H9 (cell line): ENCODE data around the gene CCIN. TPM values are rescaled to one million over a fixed set of nuclear protein-coding genes. Genes with fewer than 3 reads are reported as not detected.

Source experiments
- DNase-seq: peaks from one replicate; pipeline ENCODE4 v3.0.0-alpha.2; 2017
- H2AFZ ChIP-seq: one replicate; pipeline ENCODE4 v1.6.1; 2013; ENCODE audit warnings: mild to moderate bottlenecking, low read length, control low read depth, moderate library complexity
- H2AK5ac ChIP-seq: 2 replicates; pipeline ENCODE4 v1.6.1; 2013; ENCODE audit warnings: low read length, control low read depth, mixed read lengths; ENCODE audit not compliant: insufficient read length
- H2BK120ac ChIP-seq: one replicate; pipeline ENCODE4 v1.6.1; 2013; ENCODE audit warnings: low read depth, mild to moderate bottlenecking, low read length, control low read depth, inconsistent platforms; ENCODE audit not compliant: poor library complexity, severe bottlenecking
- H2BK12ac ChIP-seq: 2 replicates; pipeline ENCODE4 v1.6.1; 2013; ENCODE audit warnings: low read length, control low read depth, mixed read lengths, low read depth; ENCODE audit not compliant: insufficient read length
- H2BK15ac ChIP-seq: 2 replicates; pipeline ENCODE4 v1.6.1; 2013; ENCODE audit warnings: low read depth, low read length, control low read depth
- H2BK20ac ChIP-seq: one replicate; pipeline ENCODE4 v1.6.1; 2013; ENCODE audit warnings: low read depth, mild to moderate bottlenecking, low read length, control low read depth, inconsistent platforms; ENCODE audit not compliant: poor library complexity, severe bottlenecking
- H2BK5ac ChIP-seq: 2 replicates; pipeline ENCODE4 v1.6.1; 2013; ENCODE audit warnings: low read length, control low read depth, mixed read lengths; ENCODE audit not compliant: insufficient read length
- H3K14ac ChIP-seq: 2 replicates; pipeline ENCODE4 v1.6.1; 2013; ENCODE audit warnings: low read length, control low read depth; ENCODE audit not compliant: insufficient read depth
- H3K18ac ChIP-seq: 2 replicates; pipeline ENCODE4 v1.6.1; 2013; ENCODE audit warnings: low read depth, mild to moderate bottlenecking, mixed read lengths, low read length, control low read depth; ENCODE audit not compliant: insufficient read length
- H3K23ac ChIP-seq: 2 replicates; pipeline ENCODE4 v1.6.1; 2013; ENCODE audit warnings: low read length, control low read depth, mixed read lengths, low read depth; ENCODE audit not compliant: insufficient read length
- H3K23me2 ChIP-seq: 2 replicates; pipeline ENCODE4 v1.6.1; 2013; ENCODE audit warnings: low read depth, mild to moderate bottlenecking, mixed read lengths, low read length, control low read depth; ENCODE audit not compliant: insufficient read length, poor library complexity, severe bottlenecking
- H3K27ac ChIP-seq: 2 replicates; pipeline ENCODE4 v1.5.1; 2013; ENCODE audit warnings: low read length, control low read depth, mixed read lengths, low read depth; ENCODE audit not compliant: insufficient read length
- H3K27me3 ChIP-seq: 2 replicates; pipeline ENCODE4 v1.6.1; 2013; ENCODE audit warnings: low read length, control low read depth, inconsistent platforms; ENCODE audit not compliant: insufficient read depth
- H3K4ac ChIP-seq: 2 replicates; pipeline ENCODE4 v1.6.1; 2013; ENCODE audit warnings: low read depth, mild to moderate bottlenecking, control low read depth, inconsistent platforms, low read length, moderate library complexity
- H3K4me1 ChIP-seq: 2 replicates; pipeline ENCODE4 v1.6.1; 2013; ENCODE audit warnings: low read length, control low read depth, inconsistent platforms; ENCODE audit not compliant: insufficient read depth
- H3K4me2 ChIP-seq: 2 replicates; pipeline ENCODE4 v1.6.1; 2013; ENCODE audit warnings: low read length, control low read depth, mixed read lengths; ENCODE audit not compliant: insufficient read length, insufficient read depth
- H3K56ac ChIP-seq: 2 replicates; pipeline ENCODE4 v1.6.1; 2013; ENCODE audit warnings: low read depth, mild to moderate bottlenecking, mixed read lengths, low read length, control low read depth; ENCODE audit not compliant: insufficient read length
- H3K79me1 ChIP-seq: 2 replicates; pipeline ENCODE4 v1.6.1; 2013; ENCODE audit warnings: low read depth, mild to moderate bottlenecking, moderate library complexity, low read length, control low read depth, inconsistent platforms; ENCODE audit not compliant: insufficient read depth, poor library complexity, severe bottlenecking
- H3K79me2 ChIP-seq: 2 replicates; pipeline ENCODE4 v1.6.1; 2013; ENCODE audit warnings: low read length, control low read depth, inconsistent platforms; ENCODE audit not compliant: insufficient read depth
- H3K9ac ChIP-seq: 2 replicates; pipeline ENCODE4 v1.6.1; 2013; ENCODE audit warnings: low read length, control low read depth, mixed read lengths; ENCODE audit not compliant: insufficient read length; ENCODE audit errors: extremely low read depth
- H3K9me3 ChIP-seq: one replicate; pipeline ENCODE4 v1.6.1; 2013; ENCODE audit warnings: low read depth, low read length, inconsistent platforms; ENCODE audit not compliant: control insufficient read depth
- H3T11ph ChIP-seq: one replicate; pipeline ENCODE4 v1.6.1; 2013; ENCODE audit warnings: mild to moderate bottlenecking, low read length, control low read depth, inconsistent platforms
- H4K20me1 ChIP-seq: one replicate; pipeline ENCODE4 v1.6.1; 2013; ENCODE audit not compliant: control insufficient read depth, insufficient read length, insufficient read depth
- H4K5ac ChIP-seq: 2 replicates; pipeline ENCODE4 v1.6.1; 2013; ENCODE audit warnings: low read depth, mild to moderate bottlenecking, mixed read lengths, low read length, control low read depth; ENCODE audit not compliant: insufficient read length
- H4K8ac ChIP-seq: replicated peaks from 2 replicates; pipeline ENCODE4 v1.6.1; 2013; ENCODE audit warnings: low read length, control low read depth, mixed read lengths, low read depth; ENCODE audit not compliant: insufficient read length
- H4K91ac ChIP-seq: 2 replicates; pipeline ENCODE4 v1.6.1; 2013; ENCODE audit warnings: low read depth, mild to moderate bottlenecking, moderate library complexity, mixed read lengths, low read length, control low read depth; ENCODE audit not compliant: insufficient read length
- H3K27ac Mint-ChIP-seq, 3 experiments: 2 replicates in 2 of 3; 3 replicates in 1 of 3; pipeline ENCODE4 v1.8.0; 2020 to 2021; ENCODE audit warnings: mixed read lengths in 3 of 3, mild to moderate bottlenecking in 1 of 3, moderate library complexity in 1 of 3
- H3K27me3 Mint-ChIP-seq: 2 replicates; pipeline ENCODE4 v1.8.0; 2021; ENCODE audit warnings: low read depth, mild to moderate bottlenecking, moderate library complexity, mixed read lengths
- H3K36me3 Mint-ChIP-seq, 3 experiments: 2 replicates in 2 of 3; 3 replicates in 1 of 3; pipeline ENCODE4 v1.8.0; 2020 to 2021; ENCODE audit warnings: low read depth in 3 of 3, mixed read lengths in 3 of 3; ENCODE audit not compliant: insufficient read depth in 1 of 3
- H3K4me1 Mint-ChIP-seq, 2 experiments: 2 replicates each; pipeline ENCODE4 v1.8.0; 2020; ENCODE audit warnings: mixed read lengths in 2 of 2
- H3K4me3 Mint-ChIP-seq, 2 experiments: 2 replicates in 1 of 2; 3 replicates in 1 of 2; pipeline ENCODE4 v1.8.0; 2020 to 2021; ENCODE audit warnings: mild to moderate bottlenecking in 2 of 2, mixed read lengths in 2 of 2, moderate library complexity in 1 of 2
- H3K9me3 Mint-ChIP-seq, 2 experiments: 2 replicates in 1 of 2; 3 replicates in 1 of 2; pipeline ENCODE4 v1.8.0; 2020; ENCODE audit warnings: mild to moderate bottlenecking in 2 of 2, mixed read lengths in 2 of 2, moderate library complexity in 1 of 2
- WGBS: extraction: QIAGEN DNeasy Blood & Tissue Kit; methylation state at CpG from one replicate; pipeline ENCODE4 v1.1.7; 2013; ENCODE audit warnings: missing lambda C conversion rate, low lambda C conversion rate, mixed read lengths; ENCODE audit not compliant: insufficient read length; ENCODE audit errors: extremely low coverage; 5-methylcytosine and 5-hydroxymethylcytosine counted together
- total RNA-seq: library from RNA; stranded (reverse); gene quantifications from 2 replicates; pipeline ENCODE4 v1.2.1, GENCODE V29; 2021
- TF ChIP-seq, protein P1 (sequence below): fragments of 200-600 bp; sonication (generic); conservative IDR thresholded peaks from 3 replicates; pipeline ENCODE4 v1.8.0; 2021; ENCODE audit warnings: antibody characterized with exemption, mild to moderate bottlenecking

The CCIN gene
- total RNA-seq, 1 experiment from 2014 or later, result not detected

DNA sequence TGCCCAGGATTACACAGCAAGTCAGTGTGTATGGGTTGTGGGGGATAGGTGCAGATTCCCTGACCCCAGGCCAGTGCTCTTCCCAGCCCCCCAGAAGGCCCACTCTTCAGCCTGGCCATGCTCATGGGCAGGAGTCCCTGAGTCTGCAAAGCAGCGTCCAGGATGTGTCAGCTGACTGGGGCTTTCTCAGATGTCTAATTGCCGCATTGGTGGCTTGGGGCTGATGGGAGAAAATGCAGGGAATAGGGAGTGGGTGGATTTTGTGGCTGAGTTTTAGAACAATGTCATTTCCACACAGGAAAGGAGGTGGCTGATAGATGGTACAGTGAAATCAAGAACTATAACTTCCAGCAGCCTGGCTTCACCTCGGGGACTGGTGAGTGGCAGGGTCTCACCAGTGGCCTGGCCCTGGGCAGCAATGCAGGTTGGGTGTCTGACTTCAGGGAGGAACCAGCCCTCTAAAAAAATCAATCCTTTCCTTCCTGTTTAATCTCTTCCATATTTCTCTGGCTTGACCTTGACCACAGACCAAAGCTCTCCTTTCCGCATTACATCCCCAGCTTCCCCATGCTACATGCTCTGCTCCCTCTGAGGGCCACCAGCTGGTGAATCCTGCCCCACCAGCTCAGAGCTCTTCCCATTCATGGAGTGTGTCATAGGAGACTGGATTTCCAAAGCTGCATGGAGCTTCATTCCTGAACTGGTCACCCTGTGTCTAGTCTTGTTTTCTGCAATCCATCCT is 18.4 kb upstream of the CCIN start:
- no CpG with 5 or more reads among the region's 4 CpGs for WGBS
- Histone ChIP-seq H2AK5ac (no peak overlapping the region), H2BK15ac (no peak overlapping the region), H2BK12ac (no peak overlapping the region), H3K27me3 (no peaks in the 10 kb centered on the region), H2BK20ac (no peak overlapping the region), H3K4me1 (peaks cover 3% of the 10 kb centered on the region; the same call in 1 of the 2 replicates), H2BK120ac (no peak overlapping the region), H3K4ac (no peak overlapping the region), H3K18ac (no peak overlapping the region), H4K20me1 (no peaks in the 10 kb centered on the region), H4K8ac (no peak overlapping the region), H4K91ac (no peak overlapping the region), H3K14ac (no peak overlapping the region), H3K27ac (no peak overlapping the region), H3K23ac (no peak overlapping the region), H2AFZ (no peak overlapping the region), H3K4me2 (no peak overlapping the region), H3K79me1 (no peaks in the 10 kb centered on the region), H3T11ph (no peak overlapping the region), H3K56ac (no peak overlapping the region), H3K79me2 (no peaks in the 10 kb centered on the region), H4K5ac (no peak overlapping the region), H3K9ac (no peak overlapping the region), H3K23me2 (no peaks in the 10 kb centered on the region), H3K9me3 (no peaks in the 10 kb centered on the region), H2BK5ac (no peak overlapping the region)
- no peak for DNase-seq
- H3K27me3 Mint-ChIP-seq, result peaks cover 3% of the 10 kb centered on the region
- TF ChIP-seq, protein P1, sequence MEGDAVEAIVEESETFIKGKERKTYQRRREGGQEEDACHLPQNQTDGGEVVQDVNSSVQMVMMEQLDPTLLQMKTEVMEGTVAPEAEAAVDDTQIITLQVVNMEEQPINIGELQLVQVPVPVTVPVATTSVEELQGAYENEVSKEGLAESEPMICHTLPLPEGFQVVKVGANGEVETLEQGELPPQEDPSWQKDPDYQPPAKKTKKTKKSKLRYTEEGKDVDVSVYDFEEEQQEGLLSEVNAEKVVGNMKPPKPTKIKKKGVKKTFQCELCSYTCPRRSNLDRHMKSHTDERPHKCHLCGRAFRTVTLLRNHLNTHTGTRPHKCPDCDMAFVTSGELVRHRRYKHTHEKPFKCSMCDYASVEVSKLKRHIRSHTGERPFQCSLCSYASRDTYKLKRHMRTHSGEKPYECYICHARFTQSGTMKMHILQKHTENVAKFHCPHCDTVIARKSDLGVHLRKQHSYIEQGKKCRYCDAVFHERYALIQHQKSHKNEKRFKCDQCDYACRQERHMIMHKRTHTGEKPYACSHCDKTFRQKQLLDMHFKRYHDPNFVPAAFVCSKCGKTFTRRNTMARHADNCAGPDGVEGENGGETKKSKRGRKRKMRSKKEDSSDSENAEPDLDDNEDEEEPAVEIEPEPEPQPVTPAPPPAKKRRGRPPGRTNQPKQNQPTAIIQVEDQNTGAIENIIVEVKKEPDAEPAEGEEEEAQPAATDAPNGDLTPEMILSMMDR, result no peak
- peaks cover 7 to 13% (median 10%) of the 10 kb centered on the region in 3 experiments; a peak in 6 of 7 replicates for H3K36me3 Mint-ChIP-seq
- H3K27ac Mint-ChIP-seq, result no peak overlapping the region
- 0 out of 4 replicates have a peak, but pooled peaks cover 0 to 3% of the 10 kb centered on the region in 2 experiments for H3K4me1 Mint-ChIP-seq
- peaks cover 7% of the 10 kb centered on the region in 2 experiments for H3K9me3 Mint-ChIP-seq
- H3K4me3 Mint-ChIP-seq, result no peak overlapping the region
